HG02970 (cell line): ENCODE results near the gene TMEM52B.

Source experiments
- ATAC-seq: cut with Tn5 transposase; IDR thresholded peaks from one replicate; pipeline ENCODE4 v1.9.1; 2021; ENCODE audit warnings: mild to moderate bottlenecking, moderate library complexity, moderate number of reproducible peaks; ENCODE audit not compliant: unreplicated experiment, low FRiP score

The TMEM52B gene

DNA sequence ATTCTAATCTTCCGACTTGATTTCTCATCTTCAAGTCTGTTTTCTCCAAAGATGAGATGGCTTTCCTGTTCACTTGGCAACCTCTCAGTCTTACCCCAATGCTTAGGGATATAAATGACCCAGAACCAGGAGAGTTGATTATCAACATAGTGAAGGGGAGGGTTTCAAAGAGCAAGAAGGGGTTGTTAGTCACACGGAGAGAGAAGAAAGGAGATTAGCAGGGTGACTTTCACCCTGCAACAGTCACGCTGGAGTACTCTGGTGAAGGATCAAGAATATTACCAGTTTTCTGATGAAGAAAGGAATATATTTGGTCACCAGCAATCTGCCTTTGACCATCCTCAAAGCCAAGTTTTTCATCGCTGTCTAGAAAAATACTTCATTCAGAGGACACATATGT lies at the start of gene TMEM52B:
TSS of gene TMEM52B (plus strand) at position 212 of the 400 bp plus-strand sequence. CDS start 543 bp downstream, outside the sequence.
- no peak for ATAC-seq

DNA sequence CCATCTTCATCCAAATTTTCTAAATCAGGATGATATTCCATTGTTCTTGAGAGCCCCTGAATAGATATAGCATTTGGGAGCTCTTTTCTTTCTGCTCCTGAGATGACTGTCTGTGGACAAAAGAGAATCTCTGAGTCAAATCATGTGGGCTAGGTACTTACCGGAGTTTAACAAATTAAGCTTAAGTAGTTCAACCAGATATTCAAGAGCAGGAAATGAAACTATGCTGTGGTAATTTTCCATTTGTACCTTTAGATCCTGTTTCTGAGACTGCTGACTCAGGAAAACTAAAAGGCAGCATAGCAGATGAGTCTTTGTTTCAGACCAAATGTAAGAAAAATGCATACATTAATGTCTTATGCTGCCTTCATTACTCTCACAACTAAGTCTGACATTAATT lies 48.8 kb upstream of the TMEM52B start, which contains the start of gene CLEC7A:
TSS of gene CLEC7A (minus strand) at position 158 of the 400 bp plus-strand sequence. CDS start at position 41, 117 bp downstream.
- ATAC-seq: no peak

DNA sequence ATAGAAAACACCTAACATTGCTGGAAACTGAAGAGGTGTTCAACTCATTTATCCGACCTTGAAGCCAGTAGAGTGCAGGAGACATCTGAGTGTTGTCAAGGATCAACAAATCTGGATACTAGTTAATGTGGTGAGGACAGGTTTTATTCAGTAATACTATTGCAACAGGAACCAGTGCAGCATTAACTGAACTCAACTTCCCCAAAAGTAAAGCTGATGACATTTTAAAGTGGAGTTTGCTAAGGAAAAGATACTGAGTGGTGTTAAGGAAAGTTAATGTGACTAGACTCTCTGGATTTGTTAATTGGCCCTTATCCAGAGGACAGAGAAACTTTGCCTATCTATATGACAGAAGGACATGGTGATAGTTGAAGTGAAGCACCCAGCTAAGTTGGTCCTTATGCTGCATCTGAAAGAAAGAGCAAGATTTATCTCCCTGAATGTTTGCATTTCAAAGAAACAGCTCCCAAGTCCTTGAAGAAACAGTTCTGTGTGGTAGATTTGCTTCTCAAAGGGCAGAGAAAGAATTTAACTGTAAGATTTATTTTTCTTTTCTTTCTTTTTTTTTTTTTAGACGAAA lies 47.6 kb upstream of the TMEM52B start:
- no peak for ATAC-seq

GRCh38 chr12:10132850-10133370 lies 45.9 kb upstream of the TMEM52B start:
- no peak for ATAC-seq

DNA sequence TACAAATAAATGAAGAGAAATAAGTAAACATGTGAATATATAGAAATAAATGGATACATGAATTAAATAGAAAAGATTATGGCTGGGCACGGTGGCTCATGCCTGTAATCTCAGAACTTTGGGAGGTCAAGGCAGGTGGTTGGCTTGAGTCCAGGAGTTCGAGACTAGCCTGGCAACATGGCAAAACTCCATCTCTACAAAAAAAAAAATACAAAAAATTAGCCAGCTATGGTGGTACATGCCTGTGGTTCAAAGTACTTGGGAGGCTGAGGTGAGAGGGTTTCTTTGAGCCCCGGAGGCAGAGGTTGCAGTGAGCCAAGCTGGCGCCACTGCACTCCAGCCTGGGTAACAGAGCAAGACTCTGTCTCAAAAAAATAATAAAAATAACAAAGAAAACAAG lies 43.7 kb upstream of the TMEM52B start:
- ATAC-seq: no peak

GRCh38 chr12:10136637-10137205 lies 42.1 kb upstream of the TMEM52B start:
- ATAC-seq: no peak

DNA sequence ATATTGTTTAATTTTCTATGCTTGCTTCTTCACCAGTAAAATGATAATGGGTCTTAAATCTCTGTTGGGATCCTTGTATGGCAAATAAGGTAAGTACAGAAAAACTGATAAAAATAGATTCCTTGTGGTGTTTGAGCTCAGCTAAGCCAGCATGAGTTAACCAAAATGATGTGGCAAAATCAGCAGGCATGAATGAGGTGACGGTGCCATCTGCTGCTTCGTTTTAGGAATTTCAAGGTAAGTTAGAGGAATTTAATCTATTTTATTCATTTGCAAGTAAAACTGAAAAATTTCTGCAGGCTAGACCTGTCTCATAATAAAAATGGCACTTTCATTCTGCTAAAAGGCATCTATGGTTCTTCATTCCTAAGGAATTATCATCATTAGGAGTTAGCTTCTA lies 38.8 kb upstream of the TMEM52B start:
- no peak for ATAC-seq

- no peak for ATAC-seq
These were observed 35.7 kb upstream of the TMEM52B start for GRCh38 chr12:10142976-10143589.

- ATAC-seq: no peak
These were observed 31.0 kb upstream of the TMEM52B start for GRCh38 chr12:10147714-10148403.

GRCh38 chr12:10151621-10152020 lies 27.2 kb upstream of the TMEM52B start:
- no peak for ATAC-seq

GRCh38 chr12:10153271-10154144 lies 25.3 kb upstream of the TMEM52B start:
- no peak for ATAC-seq

GRCh38 chr12:10154145-10154496 lies 24.7 kb upstream of the TMEM52B start:
- no peak for ATAC-seq

DNA sequence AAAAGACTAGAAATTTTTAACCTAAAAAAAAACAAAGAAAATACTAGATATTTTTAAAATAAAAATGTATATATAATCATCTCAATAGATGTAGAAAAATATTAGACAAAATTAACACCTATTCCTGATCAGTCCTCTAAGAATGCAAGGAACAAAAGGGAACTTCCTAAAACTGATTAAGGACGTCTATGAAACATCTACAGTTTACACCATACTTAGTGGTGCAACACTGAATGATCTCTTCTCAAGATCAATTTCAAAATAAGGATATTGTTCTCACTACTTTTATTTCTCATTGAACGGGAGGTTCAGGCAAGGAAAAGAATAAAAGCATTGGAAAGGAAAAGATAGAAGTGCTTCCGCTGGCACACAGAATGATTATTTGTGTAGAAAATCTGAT lies 22.9 kb upstream of the TMEM52B start:
- no peak for ATAC-seq

GRCh38 chr12:10158406-10158805 lies 20.4 kb upstream of the TMEM52B start:
- no peak for ATAC-seq

GRCh38 chr12:10159280-10159679 lies 19.6 kb upstream of the TMEM52B start:
- no peak for ATAC-seq

- no peak for ATAC-seq
These were observed 18.0 kb upstream of the TMEM52B start for GRCh38 chr12:10160617-10161385.

GRCh38 chr12:10163084-10163483 lies 15.7 kb upstream of the TMEM52B start:
- ATAC-seq: no peak

DNA sequence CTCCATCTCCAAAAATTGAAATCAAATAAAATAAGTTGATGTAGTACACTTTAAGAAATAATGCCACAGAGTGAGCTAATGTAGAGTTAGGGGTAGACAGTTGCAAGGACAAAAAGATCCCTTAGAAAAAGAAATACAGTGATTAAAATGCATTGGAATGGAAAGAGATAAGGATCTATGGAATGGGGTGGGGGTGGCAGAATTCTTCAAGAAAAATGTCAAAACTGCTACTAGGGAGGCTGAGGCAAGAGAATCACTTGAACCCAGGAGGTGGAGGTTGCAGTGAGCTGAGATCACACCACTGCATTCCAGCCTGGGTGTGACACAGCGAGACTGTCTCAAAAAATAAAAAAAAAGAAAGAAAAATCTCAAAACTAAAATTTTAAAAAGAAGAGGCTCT lies 13.4 kb upstream of the TMEM52B start:
- no peak for ATAC-seq

DNA sequence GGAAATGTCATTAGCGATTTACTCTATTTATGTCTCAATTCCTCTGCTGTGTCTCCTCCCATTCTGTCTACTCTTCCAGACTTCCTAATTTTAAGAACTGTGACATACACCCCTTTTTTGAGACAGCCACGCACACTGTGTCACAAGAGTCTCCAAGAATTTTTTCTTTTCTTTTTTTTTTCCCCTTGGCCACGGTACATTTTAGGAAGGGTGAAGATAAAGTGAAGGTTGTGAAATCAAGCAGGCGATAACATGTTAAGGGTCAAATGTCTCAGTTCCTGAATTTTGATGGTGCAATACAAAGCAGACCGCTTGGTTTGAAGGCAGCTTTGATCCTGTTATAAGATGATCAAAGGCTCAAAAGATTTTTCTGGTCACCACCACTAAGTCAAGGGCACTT lies 11.2 kb upstream of the TMEM52B start:
- no peak for ATAC-seq

DNA sequence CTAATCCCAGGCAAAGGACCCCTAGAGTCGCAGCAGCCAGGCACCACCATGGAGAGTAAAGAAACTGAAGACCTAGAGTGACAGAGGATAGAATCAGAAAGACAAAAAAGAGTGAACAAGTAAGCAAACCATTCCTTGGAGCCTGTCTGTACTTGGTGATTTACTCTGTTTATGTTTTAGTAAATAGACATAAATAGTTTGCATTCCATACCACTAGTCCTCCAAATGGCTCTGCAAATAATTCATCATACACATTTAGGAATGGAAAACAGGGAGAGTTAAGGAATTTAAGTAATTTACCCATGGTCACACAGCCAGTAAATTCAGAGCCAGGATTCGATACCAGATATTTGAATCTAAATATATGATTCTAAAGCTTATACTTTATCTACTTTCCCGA lies 9.7 kb upstream of the TMEM52B start:
- ATAC-seq: no peak
